ENCODE results near the gene NDUFAF5.

NDUFAF5 gene

GRCh38 chr20:13790708-13791107 is 5.9 kb downstream of the NDUFAF5 start:
- no peaks in the 10 kb centered on the region for H3K27me3 ChIP-seq
- peaks cover 0 to 30% (median 15%) of the 10 kb centered on the region in 4 donors for H3K4me1 ChIP-seq
- H3K4me3 ChIP-seq: no peak overlapping the region
- no peak for DNase-seq
- intact Hi-C loops (cut with DNase I; ENCODE audit: low total_unique reads): no loop called here
- H3K36me3 ChIP-seq: peaks cover 39 to 57% (median 39%) of the 10 kb centered on the region in 3 donors
- H3K27ac ChIP-seq: no peak overlapping the region
- H3K9me3 ChIP-seq: no peaks in the 10 kb centered on the region
- no peak for TF ChIP-seq CTCF (IDR thresholded peaks at IDR 0.05)

- H3K27me3 ChIP-seq: no peaks in the 10 kb centered on the region
- H3K36me3 ChIP-seq: peaks cover 49 to 68% (median 50%) of the 10 kb centered on the region in 3 donors
- H3K4me1 ChIP-seq: peaks cover 0 to 19% (median 8%) of the 10 kb centered on the region in 4 donors
- TF ChIP-seq CTCF (IDR thresholded peaks at IDR 0.05): no peak
- H3K9me3 ChIP-seq: no peaks in the 10 kb centered on the region
- DNase-seq: no peak
- H3K27ac ChIP-seq: no peak overlapping the region
- intact Hi-C loops (cut with DNase I; ENCODE audit: low total_unique reads): no loop called here
- H3K4me3 ChIP-seq: no peak overlapping the region
Observed at GRCh38 chr20:13791540-13792459, 7.0 kb downstream of the NDUFAF5 start.

- no peaks in the 10 kb centered on the region for H3K27me3 ChIP-seq
- no peaks in the 10 kb centered on the region for H3K9me3 ChIP-seq
- H3K36me3 ChIP-seq: peaks cover 60 to 75% (median 61%) of the 10 kb centered on the region in 3 donors
- no peak overlapping the region for H3K4me3 ChIP-seq
- H3K27ac ChIP-seq: no peak overlapping the region
- intact Hi-C loops (cut with DNase I; ENCODE audit: low total_unique reads): no loop called here
- peaks cover 0 to 7% (median 2%) of the 10 kb centered on the region in 4 donors for H3K4me1 ChIP-seq
- no peak for TF ChIP-seq CTCF (IDR thresholded peaks at IDR 0.05)
- DNase-seq: no peak
Observed at GRCh38 chr20:13793001-13793400, 8.2 kb downstream of the NDUFAF5 start.

GRCh38 chr20:13794667-13795066 is 9.8 kb downstream of the NDUFAF5 start:
- Histone ChIP-seq H3K4me1 (peaks cover 0 to 9% (median 0%) of the 10 kb centered on the region in 4 donors), H3K27ac (no peak overlapping the region), H3K27me3 (no peaks in the 10 kb centered on the region), H3K9me3 (no peaks in the 10 kb centered on the region), H3K36me3 (peaks cover 68 to 79% (median 73%) of the 10 kb centered on the region in 3 donors), H3K4me3 (no peak overlapping the region)
- TF ChIP-seq CTCF (IDR thresholded peaks at IDR 0.05): no peak
- intact Hi-C loops (cut with DNase I; ENCODE audit: low total_unique reads): no loop called here
- DNase-seq: no peak

- Histone ChIP-seq H3K4me3 (no peak overlapping the region), H3K36me3 (peaks cover 74 to 76% (median 75%) of the 10 kb centered on the region in 3 donors), H3K4me1 (peaks cover 0 to 16% (median 8%) of the 10 kb centered on the region in 4 donors), H3K27me3 (no peaks in the 10 kb centered on the region), H3K27ac (no peak overlapping the region), H3K9me3 (no peaks in the 10 kb centered on the region)
- no peak for DNase-seq
- TF ChIP-seq CTCF (IDR thresholded peaks at IDR 0.05): no peak
- intact Hi-C loops (cut with DNase I; ENCODE audit: low total_unique reads): no loop called here
Observed at GRCh38 chr20:13799040-13799439, 14.2 kb downstream of the NDUFAF5 start.
